ENCODE data around the gene RARRES1.

Gene RARRES1

GRCh38 chr3:158747417-158747816 lies 15.2 kb upstream of the RARRES1 start:
- Histone ChIP-seq H3F3A (ENCODE audit: control insufficient read depth, insufficient read depth) (no peaks in the 10 kb centered on the region), H3K9me3 (ENCODE audit: control insufficient read depth, insufficient read depth, low read length) (no peaks in the 10 kb centered on the region), H3K27me3 (ENCODE audit: control insufficient read depth, low read length) (no peaks in the 10 kb centered on the region), H3K79me2 (ENCODE audit: control insufficient read depth, low read length) (no peaks in the 10 kb centered on the region), H3K27ac (ENCODE audit: low read depth, low read length) (no peak overlapping the region), H3K36me3 (ENCODE audit: control insufficient read depth, low read length) (no peaks in the 10 kb centered on the region), H4K20me1 (ENCODE audit: control insufficient read depth, insufficient read depth, low read depth, low read length) (no peaks in the 10 kb centered on the region), H3K9me2 (replicated peaks; ENCODE audit: control insufficient read depth, low read length) (no peaks in the 10 kb centered on the region), H3K4me2 (ENCODE audit: low read length) (no peak overlapping the region), H3K4me3 (ENCODE audit: low read length) (no peak overlapping the region), H3K4me1 (ENCODE audit: control insufficient read depth, low read length) (peaks cover 12% of the 10 kb centered on the region)
- TF ChIP-seq EZH2phosphoT487 (IDR thresholded peaks at IDR 0.05; ENCODE audit: borderline replicate concordance, low read length) (no peak), CTCF (IDR thresholded peaks at IDR 0.05; ENCODE audit: low read depth, low read length, poor library complexity, severe bottlenecking) (no peak)

- no peaks in the 10 kb centered on the region for H4K20me1 ChIP-seq (ENCODE audit: control insufficient read depth, insufficient read depth, low read depth, low read length)
- no peak overlapping the region for H3K27ac ChIP-seq (ENCODE audit: low read depth, low read length)
- TF ChIP-seq EZH2phosphoT487 (IDR thresholded peaks at IDR 0.05; ENCODE audit: borderline replicate concordance, low read length) (no peak), CTCF (IDR thresholded peaks at IDR 0.05; ENCODE audit: low read depth, low read length, poor library complexity, severe bottlenecking) (no peak)
- H3K36me3 ChIP-seq (ENCODE audit: control insufficient read depth, low read length): no peaks in the 10 kb centered on the region
- H3K27me3 ChIP-seq (ENCODE audit: control insufficient read depth, low read length): no peaks in the 10 kb centered on the region
- H3K9me3 ChIP-seq (ENCODE audit: control insufficient read depth, insufficient read depth, low read length): no peaks in the 10 kb centered on the region
- no peak overlapping the region for H3K4me2 ChIP-seq (ENCODE audit: low read length)
- H3K9me2 ChIP-seq (replicated peaks; ENCODE audit: control insufficient read depth, low read length): no peaks in the 10 kb centered on the region
- no peaks in the 10 kb centered on the region for H3K79me2 ChIP-seq (ENCODE audit: control insufficient read depth, low read length)
- H3K4me3 ChIP-seq (ENCODE audit: low read length): no peak overlapping the region
- H3F3A ChIP-seq (ENCODE audit: control insufficient read depth, insufficient read depth): no peaks in the 10 kb centered on the region
- peaks cover 12% of the 10 kb centered on the region for H3K4me1 ChIP-seq (ENCODE audit: control insufficient read depth, low read length)
Measured at GRCh38 chr3:158745551-158745950, 13.3 kb upstream of the RARRES1 start.

GRCh38 chr3:158744567-158745288 lies 12.5 kb upstream of the RARRES1 start:
- Histone ChIP-seq H3K9me3 (ENCODE audit: control insufficient read depth, insufficient read depth, low read length) (no peaks in the 10 kb centered on the region), H3K36me3 (ENCODE audit: control insufficient read depth, low read length) (no peaks in the 10 kb centered on the region), H3K4me1 (ENCODE audit: control insufficient read depth, low read length) (peaks cover 12% of the 10 kb centered on the region), H3K9me2 (replicated peaks; ENCODE audit: control insufficient read depth, low read length) (no peaks in the 10 kb centered on the region), H3K79me2 (ENCODE audit: control insufficient read depth, low read length) (no peaks in the 10 kb centered on the region), H3F3A (ENCODE audit: control insufficient read depth, insufficient read depth) (no peaks in the 10 kb centered on the region), H3K4me3 (ENCODE audit: low read length) (no peak overlapping the region), H3K27ac (ENCODE audit: low read depth, low read length) (no peak overlapping the region), H3K4me2 (ENCODE audit: low read length) (no peak overlapping the region), H4K20me1 (ENCODE audit: control insufficient read depth, insufficient read depth, low read depth, low read length) (no peaks in the 10 kb centered on the region), H3K27me3 (ENCODE audit: control insufficient read depth, low read length) (no peaks in the 10 kb centered on the region)
- TF ChIP-seq CTCF (IDR thresholded peaks at IDR 0.05; ENCODE audit: low read depth, low read length, poor library complexity, severe bottlenecking) (no peak), EZH2phosphoT487 (IDR thresholded peaks at IDR 0.05; ENCODE audit: borderline replicate concordance, low read length) (no peak)

Measured in DOHH2 (cell line).